Stimulated activated CD4-positive, alpha-beta T cell treated with anti-CD3 and anti-CD28 coated beads, Interleukin-1b, Interleukin-23, amount 100 ng/mL, for 48 hours (primary cell): Measurements from ENCODE around the gene GMFB.
"Not testable (repeated sequence)": the region's sequence is repeated elsewhere in the genome, so short reads cannot be mapped to it uniquely, and the experiment has no call there.

Source experiments
- DNase-seq: peaks from one replicate; pipeline ENCODE4 v3.0.0-alpha.2; 2020

GMFB gene

DNA sequence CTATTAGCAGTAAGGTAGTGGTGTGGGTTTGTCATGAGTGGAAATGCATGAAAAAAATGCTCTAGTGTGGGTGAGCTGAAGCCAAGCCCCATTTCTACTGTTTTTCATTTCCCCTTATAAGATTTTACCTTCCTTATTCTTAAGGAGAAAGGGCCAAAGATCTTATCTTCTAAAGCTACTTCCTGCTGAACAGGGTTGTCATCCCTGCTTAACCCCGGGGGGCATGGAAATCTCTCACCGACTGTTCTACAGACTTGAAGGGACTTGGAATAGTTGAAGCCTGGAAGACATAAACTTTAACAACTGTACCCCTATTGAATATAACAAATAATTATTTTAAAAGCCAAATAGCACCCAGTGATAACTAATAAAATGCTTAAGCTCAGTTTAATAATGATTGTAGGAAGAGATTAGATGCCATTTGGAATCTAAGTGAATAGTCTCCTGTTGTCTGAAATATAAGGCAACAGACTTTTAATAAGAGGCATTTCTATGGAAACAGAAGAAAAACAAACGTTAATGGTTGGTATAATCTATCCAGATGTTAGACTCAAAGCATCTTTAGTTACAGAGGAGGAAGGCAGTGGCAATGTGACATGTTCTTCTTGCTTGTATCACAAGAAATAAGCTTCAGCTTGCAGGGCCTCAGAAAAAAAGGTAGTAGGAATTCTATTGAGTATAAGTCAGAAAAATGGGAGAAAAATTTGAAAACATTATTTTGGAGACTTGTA is 1.8 kb upstream of the GMFB start:
- no peak for DNase-seq

- DNase-seq, result no peak
Observed at GRCh38 chr14:54489731-54490444, 1.1 kb upstream of the GMFB start.

DNA sequence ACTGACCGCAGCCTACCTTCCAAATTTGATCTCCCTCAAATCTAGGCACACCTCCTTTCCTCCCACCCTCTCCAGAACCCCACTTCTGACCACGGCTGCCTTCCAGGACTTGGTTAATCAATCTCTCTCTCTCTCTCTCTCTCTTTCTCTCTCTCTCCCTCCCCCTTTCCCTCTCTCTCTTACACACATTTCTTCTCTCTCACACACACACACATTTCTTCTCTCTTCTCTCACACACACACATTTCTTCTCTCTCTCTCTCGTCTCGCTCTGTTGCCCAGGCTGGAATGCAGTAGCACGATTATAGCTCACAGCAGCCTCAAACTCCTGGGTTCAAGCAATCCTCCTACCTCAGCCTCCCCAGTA is 521 bp upstream of the GMFB start:
- DNase-seq, result no peak

DNA sequence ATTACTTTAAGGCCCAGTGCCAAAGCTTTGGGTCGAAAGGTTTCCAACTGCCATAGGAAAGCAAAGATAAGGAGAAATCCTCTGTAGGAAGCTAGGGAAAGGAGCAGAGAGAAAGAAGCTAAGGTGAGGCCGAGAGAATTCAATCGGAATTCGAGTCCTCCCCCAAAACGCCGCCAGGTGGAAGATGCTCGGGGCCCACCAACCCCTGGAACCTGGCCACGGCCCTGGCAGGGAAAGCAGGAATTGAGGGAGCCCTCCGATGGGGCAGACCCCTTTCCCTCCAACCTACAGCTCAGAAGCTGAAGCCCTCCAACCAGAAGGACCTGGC is 498 bp downstream of the GMFB start:
- no peak for DNase-seq

DNA sequence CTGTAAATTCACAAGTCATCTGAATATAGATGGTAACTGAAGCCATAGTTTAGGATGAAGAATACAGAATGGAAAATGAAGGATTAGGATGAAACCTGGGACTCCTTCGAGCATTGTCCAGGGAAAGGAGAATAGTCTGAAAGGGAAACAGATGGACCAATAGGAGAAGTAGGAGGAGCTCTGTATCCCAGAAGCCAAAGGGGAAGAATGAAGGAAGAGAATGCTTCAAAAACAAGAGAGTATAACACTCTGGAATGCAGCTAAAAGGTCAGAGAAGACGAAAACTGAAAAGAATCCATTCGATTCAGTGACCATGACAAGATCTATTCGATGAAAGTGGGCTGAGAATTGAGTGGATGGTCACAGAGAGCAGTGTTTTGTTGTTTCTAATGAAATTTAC is 1.0 kb downstream of the GMFB start:
- DNase-seq, result no peak

GRCh38 chr14:54486685-54487084 is 2.1 kb downstream of the GMFB start:
- no peak for DNase-seq

DNA sequence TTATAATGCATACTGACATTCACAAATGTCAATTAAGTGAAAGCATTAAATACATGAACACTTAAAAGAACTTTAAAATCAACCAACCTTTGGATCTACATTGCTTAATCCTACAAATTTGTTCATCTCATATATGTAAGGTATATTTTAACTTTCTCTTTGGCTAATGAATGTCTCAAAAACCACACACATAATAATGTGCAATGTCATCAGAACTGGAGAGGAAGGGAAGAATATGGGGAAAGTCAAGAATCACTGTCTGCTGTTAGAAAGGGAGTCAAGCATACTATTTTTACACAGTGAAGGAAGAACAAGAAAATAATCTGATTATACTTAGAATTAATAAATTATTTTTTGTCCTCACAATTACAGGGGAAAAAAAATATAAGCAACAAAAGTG is 4.9 kb downstream of the GMFB start:
- no peak for DNase-seq

DNA sequence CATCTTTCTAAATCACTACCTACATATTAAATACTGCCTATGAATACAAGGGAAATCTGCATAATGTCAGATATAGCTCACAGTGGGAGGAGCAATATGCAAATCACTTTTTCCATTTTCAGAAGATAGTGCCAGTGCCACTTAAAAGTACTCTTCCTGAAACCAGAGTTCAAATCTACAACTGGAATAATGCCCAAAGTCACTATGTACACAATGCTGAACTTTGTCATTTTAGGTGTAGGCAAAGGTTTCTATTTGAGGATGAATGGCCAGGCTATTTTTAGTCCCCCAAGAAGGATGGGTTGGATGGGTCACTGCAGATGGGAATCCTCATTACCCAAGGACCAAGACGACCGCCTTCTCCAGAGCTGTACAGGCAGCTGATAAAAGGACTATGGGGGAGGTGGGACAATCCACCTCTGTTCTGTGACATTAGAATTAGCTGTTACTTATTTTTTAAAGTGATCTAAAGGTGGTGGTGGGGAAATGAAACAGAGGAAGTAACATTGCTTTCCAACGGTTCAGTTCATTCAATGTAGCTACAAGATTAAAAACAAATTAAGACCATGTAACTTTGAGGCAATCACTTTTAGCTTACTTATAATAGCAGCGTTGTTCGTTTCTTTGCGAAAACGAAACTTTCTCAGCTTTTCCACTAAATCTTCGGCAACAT is 5.6 kb downstream of the GMFB start:
- DNase-seq, result no peak

DNA sequence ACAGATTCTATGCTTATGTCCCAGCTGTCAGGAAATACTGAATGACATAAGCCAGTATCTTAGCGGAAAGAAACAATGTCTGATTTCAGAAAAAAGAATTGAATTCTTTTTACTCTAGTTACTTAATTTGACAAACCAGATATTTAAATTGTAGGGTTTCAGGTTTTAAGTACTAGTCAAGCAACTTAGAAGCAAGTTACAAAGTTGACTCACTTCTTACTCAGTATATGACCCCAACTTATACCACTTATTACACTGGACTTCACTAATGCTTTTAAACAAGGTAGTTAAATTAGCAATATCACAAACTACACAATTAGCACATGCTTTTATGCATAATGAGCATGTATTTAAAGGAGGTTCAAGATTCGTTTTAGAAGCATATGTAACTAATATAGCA is 7.1 kb downstream of the GMFB start:
- no peak for DNase-seq

- no peak for DNase-seq
Observed at GRCh38 chr14:54480830-54481562, 7.8 kb downstream of the GMFB start.

DNA sequence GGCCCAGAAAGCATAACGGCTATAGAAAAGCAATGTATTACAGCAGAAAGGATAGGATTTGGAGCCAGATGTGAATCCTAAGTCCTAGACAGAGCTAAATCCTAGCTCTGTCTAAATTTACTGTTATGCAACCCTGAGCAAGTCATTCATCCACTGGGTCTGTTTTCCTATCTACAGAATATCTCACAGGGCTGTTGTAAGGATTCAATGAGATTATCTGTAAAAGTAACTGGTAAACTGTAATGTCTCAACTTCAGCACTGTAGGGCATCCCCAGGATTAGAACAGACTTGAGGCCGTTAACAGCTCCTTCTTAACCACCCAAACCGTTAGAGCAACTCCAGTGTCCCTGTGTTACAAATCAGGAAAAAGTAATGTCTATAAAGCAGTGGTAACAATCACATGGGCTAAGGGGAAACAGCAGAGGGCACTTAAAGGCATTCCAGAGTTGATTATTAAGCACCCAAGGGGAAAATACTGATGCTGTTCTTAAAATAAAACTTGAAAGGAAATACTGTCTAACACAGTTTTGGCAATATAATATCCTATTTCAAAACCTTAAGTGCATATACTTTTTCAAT is 10.1 kb downstream of the GMFB start:
- DNase-seq, result no peak

- no peak for DNase-seq
Observed at GRCh38 chr14:54475911-54476310, 12.9 kb downstream of the GMFB start.

DNA sequence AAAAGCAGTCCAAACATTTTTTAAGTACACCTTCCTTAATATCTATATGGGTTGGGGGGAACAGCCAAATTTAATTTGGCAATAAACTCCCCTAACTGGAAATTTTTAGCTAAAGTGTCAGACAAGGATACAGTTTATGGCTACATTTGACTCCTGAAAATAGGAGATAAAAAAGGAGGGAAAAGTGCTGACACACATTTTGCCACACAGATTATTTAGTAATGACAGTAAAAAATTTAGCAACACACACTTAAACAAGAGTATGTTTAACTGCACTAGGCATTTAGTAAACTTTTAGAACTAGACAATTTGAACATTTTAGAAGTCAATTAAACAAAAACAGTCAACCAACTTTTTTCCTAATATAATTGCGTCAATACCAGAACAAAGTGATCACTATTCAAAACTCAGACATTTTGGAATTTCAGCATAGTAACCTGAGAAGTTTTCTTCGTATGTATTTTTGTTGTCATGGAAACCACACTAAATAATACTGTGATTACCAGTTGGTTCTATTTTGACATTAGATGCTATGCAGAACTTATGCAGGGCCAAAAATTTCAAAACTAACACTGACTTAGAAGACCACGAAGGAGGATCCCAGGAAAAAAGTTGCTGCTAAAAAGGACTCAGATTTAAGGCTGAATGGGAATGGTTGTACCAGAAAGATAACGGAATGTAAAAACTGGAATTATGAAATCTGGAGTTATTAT is 13.4 kb downstream of the GMFB start:
- no peak for DNase-seq

- DNase-seq, result no peak
Observed at GRCh38 chr14:54474232-54474793, 14.5 kb downstream of the GMFB start.

- DNase-seq, result no peak
Observed at GRCh38 chr14:54472315-54472714, 16.5 kb downstream of the GMFB start.

- no peak for DNase-seq
Observed at GRCh38 chr14:54471641-54472040, 17.1 kb downstream of the GMFB start.

- no peak for DNase-seq
Observed at GRCh38 chr14:54470701-54471100, 18.1 kb downstream of the GMFB start.

DNA sequence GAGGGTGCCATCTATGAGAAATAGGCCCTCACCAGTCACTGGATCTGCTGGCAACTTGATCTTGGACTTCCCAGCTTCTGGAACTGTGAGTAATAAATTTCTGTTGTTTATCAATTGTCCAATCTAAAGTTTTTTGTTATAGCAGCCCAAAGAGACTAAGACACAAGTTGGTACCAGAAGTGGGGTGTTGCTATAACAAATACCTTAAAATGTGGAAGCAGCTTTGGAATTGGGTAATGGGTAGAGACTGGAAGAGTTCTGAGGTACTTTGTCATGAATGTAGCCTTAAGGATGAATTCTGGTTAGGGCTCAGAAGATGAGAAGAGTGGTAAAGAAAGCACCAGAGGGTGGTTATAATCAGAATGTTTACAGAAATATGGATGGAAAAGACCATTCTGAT is 21.5 kb downstream of the GMFB start:
- no peak for DNase-seq

- DNase-seq, result no peak
Observed at GRCh38 chr14:54465654-54466053, 23.1 kb downstream of the GMFB start.

- DNase-seq, result no peak
Observed at GRCh38 chr14:54462048-54462447, 26.7 kb downstream of the GMFB start.

DNA sequence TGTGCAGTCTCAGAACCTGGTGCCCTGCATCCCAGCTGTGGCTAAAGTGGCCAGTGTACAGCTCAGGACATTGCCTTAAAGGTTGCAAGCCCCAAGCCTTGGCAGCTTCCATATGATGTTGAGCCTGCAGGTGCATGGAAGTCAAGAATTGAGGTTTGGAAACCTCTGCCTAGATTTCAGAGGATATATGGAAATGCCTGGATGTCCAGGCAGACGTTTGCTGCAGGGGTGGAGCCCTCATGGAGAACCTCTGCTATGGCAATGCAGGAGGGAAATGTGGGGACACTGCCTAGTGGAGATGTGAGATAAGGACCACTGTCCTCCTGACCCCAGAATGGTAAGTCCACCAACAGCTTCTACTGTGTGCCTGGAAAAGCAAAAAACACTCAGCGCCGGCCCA is 29.7 kb downstream of the GMFB start:
- DNase-seq, result no peak

DNA sequence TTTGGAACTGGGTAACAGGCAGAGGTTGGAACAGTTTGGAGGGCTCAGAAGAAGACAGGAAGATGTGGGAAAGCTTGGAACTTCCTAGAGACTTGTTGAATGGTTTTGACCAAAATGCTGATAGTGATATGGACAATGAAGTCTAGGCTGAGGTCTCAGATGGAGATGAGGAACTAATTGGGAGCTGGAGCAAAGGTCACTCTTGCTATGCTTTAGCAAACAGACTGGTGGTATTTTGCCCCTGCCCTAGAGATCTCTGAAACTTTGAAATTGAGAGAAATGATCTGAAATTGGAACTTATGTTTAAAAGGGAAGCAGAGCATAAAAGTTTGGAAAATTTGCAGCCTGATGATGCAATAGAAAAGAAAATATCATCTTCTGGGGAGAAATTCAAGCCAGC is 30.2 kb downstream of the GMFB start:
- DNase-seq, result not testable (repeated sequence)
